Stimulated activated CD8-positive, alpha-beta memory T cell treated with anti-CD3 and anti-CD28 coated beads, Interleukin-2, amount 100 ng/mL, for 1 hour (primary cell): ENCODE results near the gene MS4A10.

Experiments used
- DNase-seq, 2 donors: peaks; one replicate each; pipeline ENCODE4 v3.0.0-alpha.2; 2020; ENCODE audit warnings: low read depth in 2 of 2

Gene MS4A10

DNA sequence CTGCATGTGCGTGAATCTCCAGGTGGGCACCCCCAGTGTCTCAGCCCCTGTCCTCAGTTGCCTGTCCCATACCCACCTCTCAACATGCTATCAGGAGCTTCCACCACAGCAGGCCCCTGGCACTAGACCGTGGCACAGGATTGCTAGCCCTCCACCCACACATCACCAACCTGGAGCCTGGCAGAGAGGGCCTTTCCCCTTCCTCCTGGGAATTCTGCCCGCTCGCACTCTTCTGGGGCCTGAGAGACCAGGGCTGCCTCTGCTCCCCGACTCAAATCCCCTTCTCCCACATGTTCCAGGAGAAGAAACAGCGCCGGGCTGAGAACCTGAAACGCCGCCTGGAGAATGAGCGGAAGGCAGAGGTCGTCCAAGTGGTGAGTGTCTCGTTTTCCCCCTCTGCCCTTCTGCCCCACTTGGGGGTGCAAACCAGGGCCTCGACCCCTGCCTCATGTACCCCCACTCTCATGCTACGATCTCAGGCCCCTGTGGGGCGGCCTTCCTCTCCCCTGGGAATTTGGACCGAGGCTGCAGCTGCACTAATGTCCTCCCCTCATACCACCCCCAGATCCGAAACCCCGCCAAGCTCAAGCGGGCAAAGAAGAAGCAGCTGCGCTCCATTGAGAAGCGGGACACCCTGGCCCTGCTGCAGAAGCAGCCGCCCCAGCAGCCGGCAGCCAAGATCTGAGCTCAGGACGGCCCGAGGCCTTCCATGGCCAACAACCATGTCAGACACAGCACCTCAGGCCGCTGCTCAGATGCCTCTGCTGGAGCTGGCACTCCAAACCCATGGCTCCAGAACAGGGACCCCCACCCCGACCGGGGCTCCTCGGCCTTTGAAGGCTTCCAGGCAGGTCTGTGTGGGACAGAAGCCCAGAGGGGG is 64.7 kb downstream of the MS4A10 start:
- no peak for DNase-seq
